Neural progenitor cell (in vitro differentiated cells): ENCODE measurements around the gene MRM1. TPM values are rescaled to one million over a fixed set of nuclear protein-coding genes. Genes with fewer than 3 reads are reported as not detected.

ENCODE experiments used
- DNase-seq: peaks from one replicate; pipeline ENCODE4 v3.0.0-alpha.2; 2016; ENCODE audit warnings: low spot score
- H2AFZ ChIP-seq: fragments of 200-600 bp; sonication (generic); replicated peaks from 2 replicates; pipeline ENCODE4 v1.6.1; 2016; ENCODE audit warnings: antibody characterized with exemption
- H3F3A ChIP-seq: fragments of 200-600 bp; sonication (generic); 2 replicates; pipeline ENCODE4 v1.6.1; 2016; ENCODE audit warnings: antibody characterized with exemption, low read depth
- H3K27ac ChIP-seq: fragments of 200-600 bp; sonication (generic); 2 replicates; pipeline ENCODE4 v1.5.1; 2016; ENCODE audit warnings: mild to moderate bottlenecking
- H3K27me3 ChIP-seq: fragments of 200-600 bp; sonication (generic); 2 replicates; pipeline ENCODE4 v1.6.1; 2016; ENCODE audit warnings: mild to moderate bottlenecking, moderate library complexity
- H3K36me3 ChIP-seq: fragments of 200-600 bp; sonication (generic); 2 replicates; pipeline ENCODE4 v1.5.1; 2016
- H3K4me1 ChIP-seq: fragments of 200-600 bp; sonication (generic); 2 replicates; pipeline ENCODE4 v1.6.1; 2016; ENCODE audit warnings: mixed run types
- H3K4me2 ChIP-seq: fragments of 200-600 bp; sonication (generic); 2 replicates; pipeline ENCODE4 v1.6.1; 2016
- H3K4me3 ChIP-seq: fragments of 200-600 bp; sonication (generic); 2 replicates; pipeline ENCODE4 v1.5.1; 2016
- H3K79me2 ChIP-seq: fragments of 200-600 bp; sonication (generic); 2 replicates; pipeline ENCODE4 v1.6.1; 2016; ENCODE audit warnings: low read depth
- H3K9ac ChIP-seq: fragments of 200-600 bp; sonication (generic); 2 replicates; pipeline ENCODE4 v1.6.1; 2016
- H3K9me3 ChIP-seq: fragments of 200-600 bp; sonication (generic); 2 replicates; pipeline ENCODE4 v1.5.1; 2016; ENCODE audit warnings: low read depth
- H4K20me1 ChIP-seq: fragments of 200-600 bp; sonication (generic); 2 replicates; pipeline ENCODE4 v1.6.1; 2016; ENCODE audit warnings: low read depth
- H3K27ac Mint-ChIP-seq: 3 replicates; pipeline ENCODE4 v1.8.0; 2021; ENCODE audit warnings: mixed read lengths
- H3K27me3 Mint-ChIP-seq: 2 replicates; pipeline ENCODE4 v1.8.0; 2022; ENCODE audit warnings: low read depth, mild to moderate bottlenecking, inconsistent platforms, moderate library complexity, mixed read lengths; ENCODE audit not compliant: insufficient read depth
- H3K36me3 Mint-ChIP-seq: 3 replicates; pipeline ENCODE4 v1.8.0; 2021; ENCODE audit warnings: mixed read lengths
- H3K4me1 Mint-ChIP-seq: 3 replicates; pipeline ENCODE4 v1.8.0; 2021; ENCODE audit warnings: mixed read lengths
- H3K4me3 Mint-ChIP-seq: 3 replicates; pipeline ENCODE4 v1.8.0; 2021; ENCODE audit warnings: mild to moderate bottlenecking, moderate library complexity, mixed read lengths
- H3K9me3 Mint-ChIP-seq: 3 replicates; pipeline ENCODE4 v1.8.0; 2020; ENCODE audit warnings: mixed read lengths
- CTCF ChIP-seq: fragments of 200-600 bp; sonication (generic); IDR thresholded peaks from 2 replicates; pipeline ENCODE4 v1.5.1; 2017; ENCODE audit warnings: antibody characterized with exemption, mild to moderate bottlenecking
- EZH2 ChIP-seq: fragments of 200-600 bp; sonication (generic); IDR thresholded peaks from 2 replicates; pipeline ENCODE4 v1.6.1; 2017; ENCODE audit warnings: antibody characterized with exemption, mild to moderate bottlenecking, moderate library complexity
- EZH2phosphoT487 ChIP-seq: fragments of 200-600 bp; sonication (generic); IDR thresholded peaks from 2 replicates; pipeline ENCODE4 v1.6.1; 2017; ENCODE audit warnings: antibody characterized with exemption
- total RNA-seq: library from RNA; depleted of rRNA; stranded (reverse); fragments of >200 nt; gene quantifications from 2 replicates; pipeline ENCODE4 v1.2.3, GENCODE V29; 2015; ENCODE audit warnings: low replicate concordance

The MRM1 gene
- total RNA-seq, 1 donor from 2014 or later: 0.65 TPM

GRCh38 chr17:36641331-36641876 lies 40.0 kb downstream of the MRM1 start:
- H3F3A ChIP-seq: peaks cover 16% of the 10 kb centered on the region
- peak; percentile 86 for TF ChIP-seq EZH2
- no peak for TF ChIP-seq CTCF
- no peak for TF ChIP-seq EZH2phosphoT487
- peaks cover 16% of the 10 kb centered on the region for H3K4me1 ChIP-seq
- H3K9ac ChIP-seq: no peak overlapping the region
- H3K9me3 ChIP-seq: no peaks in the 10 kb centered on the region
- no peaks in the 10 kb centered on the region for H3K36me3 ChIP-seq
- Mint-ChIP-seq H3K4me3 (peak overlapping the region; percentile 84), H3K27ac (no peak overlapping the region), H3K9me3 (no peaks in the 10 kb centered on the region), H3K4me1 (peaks cover 25% of the 10 kb centered on the region), H3K27me3 (peaks cover 58% of the 10 kb centered on the region), H3K36me3 (no peaks in the 10 kb centered on the region)
- DNase-seq: peak; percentile 58
- H3K4me3 ChIP-seq: peak overlapping the region; percentile 59
- H2AFZ ChIP-seq: peak overlapping the region; percentile 92
- peak overlapping the region; percentile 95 for H3K4me2 ChIP-seq
- H3K27ac ChIP-seq: no peak overlapping the region
- peaks cover 76% of the 10 kb centered on the region for H3K27me3 ChIP-seq
- H3K79me2 ChIP-seq: no peaks in the 10 kb centered on the region
- H4K20me1 ChIP-seq: no peaks in the 10 kb centered on the region

- H2AFZ ChIP-seq: peak overlapping the region; percentile 92
- peaks cover 76% of the 10 kb centered on the region for H3K27me3 ChIP-seq
- H3K27me3 Mint-ChIP-seq: peaks cover 60% of the 10 kb centered on the region
- no peaks in the 10 kb centered on the region for H4K20me1 ChIP-seq
- H3K79me2 ChIP-seq: no peaks in the 10 kb centered on the region
- H3K27ac ChIP-seq: no peak overlapping the region
- peak; percentile 70 for DNase-seq
- H3K4me2 ChIP-seq: peak overlapping the region; percentile 95
- peaks cover 16% of the 10 kb centered on the region for H3F3A ChIP-seq
- H3K9ac ChIP-seq: no peak overlapping the region
- H3K4me1 ChIP-seq: peaks cover 16% of the 10 kb centered on the region
- no peak overlapping the region for H3K27ac Mint-ChIP-seq
- no peaks in the 10 kb centered on the region for H3K36me3 Mint-ChIP-seq
- no peaks in the 10 kb centered on the region for H3K9me3 ChIP-seq
- peak overlapping the region; percentile 59 for H3K4me3 ChIP-seq
- no peaks in the 10 kb centered on the region for H3K9me3 Mint-ChIP-seq
- peak overlapping the region; percentile 84 for H3K4me3 Mint-ChIP-seq
- H3K36me3 ChIP-seq: no peaks in the 10 kb centered on the region
- H3K4me1 Mint-ChIP-seq: peaks cover 25% of the 10 kb centered on the region
- TF ChIP-seq CTCF (no peak), EZH2 (peak; percentile 82), EZH2phosphoT487 (peak; percentile 70)
These were observed 40.8 kb downstream of the MRM1 start for GRCh38 chr17:36641877-36642845.

GRCh38 chr17:36643086-36643685 lies 41.8 kb downstream of the MRM1 start:
- H2AFZ ChIP-seq: no peak overlapping the region
- no peaks in the 10 kb centered on the region for H4K20me1 ChIP-seq
- Mint-ChIP-seq H3K36me3 (no peaks in the 10 kb centered on the region), H3K27me3 (peaks cover 61% of the 10 kb centered on the region), H3K9me3 (no peaks in the 10 kb centered on the region), H3K4me3 (peak overlapping the region; percentile 84), H3K27ac (no peak overlapping the region), H3K4me1 (peaks cover 25% of the 10 kb centered on the region)
- no peaks in the 10 kb centered on the region for H3K9me3 ChIP-seq
- TF ChIP-seq CTCF: no peak
- TF ChIP-seq EZH2: no peak
- TF ChIP-seq EZH2phosphoT487: no peak
- no peaks in the 10 kb centered on the region for H3K79me2 ChIP-seq
- no peak overlapping the region for H3K9ac ChIP-seq
- H3K4me1 ChIP-seq: peaks cover 16% of the 10 kb centered on the region
- H3K27ac ChIP-seq: no peak overlapping the region
- H3F3A ChIP-seq: peaks cover 16% of the 10 kb centered on the region
- peaks cover 76% of the 10 kb centered on the region for H3K27me3 ChIP-seq
- H3K36me3 ChIP-seq: no peaks in the 10 kb centered on the region
- no peak for DNase-seq
- H3K4me3 ChIP-seq: no peak overlapping the region
- H3K4me2 ChIP-seq: peak overlapping the region; percentile 95
